Smooth muscle cell (in vitro differentiated cells): ENCODE measurements around the gene RAB33A. TPM values are rescaled to one million over a fixed set of nuclear protein-coding genes. Genes with fewer than 3 reads are reported as not detected.

Experiments
- DNase-seq: peaks from one replicate; lab custom pipeline; 2025; ENCODE audit not compliant: unreplicated experiment; lab: John Stamatoyannopoulos, UW
- H2AFZ ChIP-seq: fragments of 200-600 bp; sonication (generic); 2 replicates; pipeline ENCODE4 v1.6.0; 2016; ENCODE audit warnings: antibody characterized with exemption, low read depth, mild to moderate bottlenecking
- H3F3A ChIP-seq: fragments of 200-600 bp; sonication (generic); 2 replicates; pipeline ENCODE4 v1.6.0; 2017; ENCODE audit warnings: antibody characterized with exemption, low read depth
- H3K27ac ChIP-seq: fragments of 200-600 bp; sonication (generic); 2 replicates; pipeline ENCODE4 v1.5.1; 2016; ENCODE audit warnings: low read depth, mild to moderate bottlenecking
- H3K27me3 ChIP-seq: fragments of 200-600 bp; sonication (generic); 2 replicates; pipeline ENCODE4 v1.6.1; 2016; ENCODE audit warnings: low read depth, mild to moderate bottlenecking
- H3K36me3 ChIP-seq: fragments of 200-600 bp; sonication (generic); 2 replicates; pipeline ENCODE4 v1.5.1; 2016; ENCODE audit warnings: low read depth
- H3K4me1 ChIP-seq: fragments of 200-600 bp; sonication (generic); 2 replicates; pipeline ENCODE4 v1.5.1; 2016; ENCODE audit warnings: low read depth
- H3K4me2 ChIP-seq: fragments of 200-600 bp; sonication (generic); 2 replicates; pipeline ENCODE4 v1.6.0; 2016; ENCODE audit warnings: mild to moderate bottlenecking
- H3K4me3 ChIP-seq: fragments of 200-600 bp; sonication (generic); 2 replicates; pipeline ENCODE4 v1.5.1; 2016; ENCODE audit warnings: mild to moderate bottlenecking
- H3K79me2 ChIP-seq: fragments of 200-600 bp; sonication (generic); 2 replicates; pipeline ENCODE4 v1.6.0; 2016; ENCODE audit warnings: low read depth, mild to moderate bottlenecking
- H3K9ac ChIP-seq: fragments of 200-600 bp; sonication (generic); 2 replicates; pipeline ENCODE4 v1.6.0; 2016; ENCODE audit warnings: low read depth
- H3K9me3 ChIP-seq: fragments of 200-600 bp; sonication (generic); replicated peaks from 2 replicates; pipeline ENCODE4 v1.5.1; 2016; ENCODE audit warnings: low read depth
- H4K20me1 ChIP-seq: fragments of 200-600 bp; sonication (generic); 2 replicates; pipeline ENCODE4 v1.6.0; 2016; ENCODE audit warnings: low read depth
- WGBS: methylation state at CpG from one replicate; pipeline ENCODE4 v1.1.7; 2016; ENCODE audit warnings: low lambda C conversion rate; 5-methylcytosine and 5-hydroxymethylcytosine counted together
- polyA plus RNA-seq: library from polyadenylated mRNA; unstranded; fragments of >200 nt; fragmentation: Nextera tagmentation; extraction: Ambion mirVana; gene quantifications from 2 replicates; pipeline ENCODE4 v1.2.1, GENCODE V29; 2016
- total RNA-seq: library from RNA; depleted of rRNA; stranded (reverse); fragments of >200 nt; gene quantifications from 2 replicates; pipeline ENCODE4 v1.2.3, GENCODE V29; 2014
- TF ChIP-seq, protein P1 (sequence below): fragments of 200-600 bp; sonication (generic); IDR thresholded peaks from 2 replicates; pipeline ENCODE4 v1.5.1; 2017; ENCODE audit warnings: borderline replicate concordance, mild to moderate bottlenecking, antibody characterized with exemption; ENCODE audit not compliant: insufficient read depth, poor library complexity, severe bottlenecking

RAB33A gene
- total and polyA plus RNA-seq, 2 experiments from 2014 or later, result 0.58 to 2.6 TPM

DNA sequence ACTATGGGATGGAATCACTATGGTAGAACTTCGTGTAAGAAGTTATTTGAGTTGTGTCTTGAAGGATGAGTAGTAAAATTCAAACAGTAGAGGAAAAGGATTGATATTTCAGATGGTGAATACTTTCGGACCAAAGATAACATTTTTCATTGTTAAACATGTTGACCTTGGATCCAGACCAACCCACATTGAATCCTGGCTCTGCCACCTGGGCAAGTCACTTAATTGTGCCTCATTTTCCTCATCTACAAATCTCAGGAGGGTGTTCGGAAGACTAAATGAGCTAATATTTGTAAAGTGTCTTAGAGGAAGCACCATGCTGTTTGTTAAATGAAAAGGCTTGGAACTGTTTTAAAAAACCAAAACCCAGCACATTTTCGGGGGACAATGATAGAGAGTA, 4.7 kb upstream of the RAB33A start:
- H3K36me3 ChIP-seq, result no peaks in the 10 kb centered on the region
- H3K4me1 ChIP-seq, result peaks cover 7% of the 10 kb centered on the region
- H3K4me2 ChIP-seq, result peak overlapping the region; percentile 83
- H3K79me2 ChIP-seq, result peaks cover 22% of the 10 kb centered on the region
- H3K27me3 ChIP-seq, result no peaks in the 10 kb centered on the region
- H3K9ac ChIP-seq, result no peak overlapping the region
- TF ChIP-seq, protein P1, sequence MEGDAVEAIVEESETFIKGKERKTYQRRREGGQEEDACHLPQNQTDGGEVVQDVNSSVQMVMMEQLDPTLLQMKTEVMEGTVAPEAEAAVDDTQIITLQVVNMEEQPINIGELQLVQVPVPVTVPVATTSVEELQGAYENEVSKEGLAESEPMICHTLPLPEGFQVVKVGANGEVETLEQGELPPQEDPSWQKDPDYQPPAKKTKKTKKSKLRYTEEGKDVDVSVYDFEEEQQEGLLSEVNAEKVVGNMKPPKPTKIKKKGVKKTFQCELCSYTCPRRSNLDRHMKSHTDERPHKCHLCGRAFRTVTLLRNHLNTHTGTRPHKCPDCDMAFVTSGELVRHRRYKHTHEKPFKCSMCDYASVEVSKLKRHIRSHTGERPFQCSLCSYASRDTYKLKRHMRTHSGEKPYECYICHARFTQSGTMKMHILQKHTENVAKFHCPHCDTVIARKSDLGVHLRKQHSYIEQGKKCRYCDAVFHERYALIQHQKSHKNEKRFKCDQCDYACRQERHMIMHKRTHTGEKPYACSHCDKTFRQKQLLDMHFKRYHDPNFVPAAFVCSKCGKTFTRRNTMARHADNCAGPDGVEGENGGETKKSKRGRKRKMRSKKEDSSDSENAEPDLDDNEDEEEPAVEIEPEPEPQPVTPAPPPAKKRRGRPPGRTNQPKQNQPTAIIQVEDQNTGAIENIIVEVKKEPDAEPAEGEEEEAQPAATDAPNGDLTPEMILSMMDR, result no peak
- no peaks in the 10 kb centered on the region for H4K20me1 ChIP-seq
- H2AFZ ChIP-seq, result no peak overlapping the region
- no peaks in the 10 kb centered on the region for H3F3A ChIP-seq
- WGBS, result 62% methylated on average over 4 of the region's 4 CpGs
- no peaks in the 10 kb centered on the region for H3K9me3 ChIP-seq
- H3K4me3 ChIP-seq, result peak overlapping the region; percentile 66
- DNase-seq, result no peak
- no peak overlapping the region for H3K27ac ChIP-seq

- H3K27ac ChIP-seq, result no peak overlapping the region
- H3K36me3 ChIP-seq, result no peaks in the 10 kb centered on the region
- H3K4me3 ChIP-seq, result peak overlapping the region; percentile 50
- no peaks in the 10 kb centered on the region for H3K9me3 ChIP-seq
- H2AFZ ChIP-seq, result peak overlapping the region; percentile 69
- TF ChIP-seq, protein P1, result no peak
- H3K4me2 ChIP-seq, result peak overlapping the region; percentile 85
- WGBS, result 52% methylated on average over 33 of the region's 36 CpGs
- no peaks in the 10 kb centered on the region for H4K20me1 ChIP-seq
- DNase-seq, result no peak
- no peaks in the 10 kb centered on the region for H3K27me3 ChIP-seq
- H3K79me2 ChIP-seq, result no peaks in the 10 kb centered on the region
- no peak overlapping the region for H3K9ac ChIP-seq
- peaks cover 5% of the 10 kb centered on the region for H3K4me1 ChIP-seq
- H3F3A ChIP-seq, result no peaks in the 10 kb centered on the region
Observed at GRCh38 chrX:130170752-130171445, 863 bp upstream of the RAB33A start.

- Histone ChIP-seq H2AFZ (peak overlapping the region; percentile 69), H3K4me2 (peak overlapping the region; percentile 85), H3K4me3 (peak overlapping the region; percentile 50), H3K9ac (no peak overlapping the region), H3K9me3 (no peaks in the 10 kb centered on the region), H3K27me3 (no peaks in the 10 kb centered on the region), H3K36me3 (no peaks in the 10 kb centered on the region), H3K27ac (peak overlapping the region; percentile 99), H3K79me2 (no peaks in the 10 kb centered on the region), H3F3A (no peaks in the 10 kb centered on the region), H3K4me1 (peaks cover 5% of the 10 kb centered on the region), H4K20me1 (no peaks in the 10 kb centered on the region)
- no peak for DNase-seq
- 46% methylated on average over 32 of the region's 34 CpGs for WGBS
- TF ChIP-seq, protein P1, result no peak
Observed at GRCh38 chrX:130172127-130172845, 524 bp downstream of the RAB33A start.
